Measurements from ENCODE around the gene ACAA2.
"Not testable (repeated sequence)": the region's sequence is repeated elsewhere in the genome, so short reads cannot be mapped to it uniquely, and the experiment has no call there.

- TF ChIP-seq, protein P1, sequence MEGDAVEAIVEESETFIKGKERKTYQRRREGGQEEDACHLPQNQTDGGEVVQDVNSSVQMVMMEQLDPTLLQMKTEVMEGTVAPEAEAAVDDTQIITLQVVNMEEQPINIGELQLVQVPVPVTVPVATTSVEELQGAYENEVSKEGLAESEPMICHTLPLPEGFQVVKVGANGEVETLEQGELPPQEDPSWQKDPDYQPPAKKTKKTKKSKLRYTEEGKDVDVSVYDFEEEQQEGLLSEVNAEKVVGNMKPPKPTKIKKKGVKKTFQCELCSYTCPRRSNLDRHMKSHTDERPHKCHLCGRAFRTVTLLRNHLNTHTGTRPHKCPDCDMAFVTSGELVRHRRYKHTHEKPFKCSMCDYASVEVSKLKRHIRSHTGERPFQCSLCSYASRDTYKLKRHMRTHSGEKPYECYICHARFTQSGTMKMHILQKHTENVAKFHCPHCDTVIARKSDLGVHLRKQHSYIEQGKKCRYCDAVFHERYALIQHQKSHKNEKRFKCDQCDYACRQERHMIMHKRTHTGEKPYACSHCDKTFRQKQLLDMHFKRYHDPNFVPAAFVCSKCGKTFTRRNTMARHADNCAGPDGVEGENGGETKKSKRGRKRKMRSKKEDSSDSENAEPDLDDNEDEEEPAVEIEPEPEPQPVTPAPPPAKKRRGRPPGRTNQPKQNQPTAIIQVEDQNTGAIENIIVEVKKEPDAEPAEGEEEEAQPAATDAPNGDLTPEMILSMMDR (IDR thresholded peaks at IDR 0.05): not testable (repeated sequence)
- TF ChIP-seq POLR2AphosphoS5, POLR2A (IDR thresholded peaks at IDR 0.05): not testable (repeated sequence)
Measured at GRCh38 chr18:49837316-49837835, 24.0 kb upstream of the ACAA2 start.
